HS-27A (cell line): ENCODE measurements around the gene FGD2.
"Not testable (repeated sequence)": the region's sequence is repeated elsewhere in the genome, so short reads cannot be mapped to it uniquely, and the experiment has no call there.

Experiments used
- DNase-seq: peaks from one replicate; pipeline ENCODE4 v3.0.0-alpha.2; 2012; ENCODE audit warnings: low read depth, missing footprints

Gene FGD2

DNA sequence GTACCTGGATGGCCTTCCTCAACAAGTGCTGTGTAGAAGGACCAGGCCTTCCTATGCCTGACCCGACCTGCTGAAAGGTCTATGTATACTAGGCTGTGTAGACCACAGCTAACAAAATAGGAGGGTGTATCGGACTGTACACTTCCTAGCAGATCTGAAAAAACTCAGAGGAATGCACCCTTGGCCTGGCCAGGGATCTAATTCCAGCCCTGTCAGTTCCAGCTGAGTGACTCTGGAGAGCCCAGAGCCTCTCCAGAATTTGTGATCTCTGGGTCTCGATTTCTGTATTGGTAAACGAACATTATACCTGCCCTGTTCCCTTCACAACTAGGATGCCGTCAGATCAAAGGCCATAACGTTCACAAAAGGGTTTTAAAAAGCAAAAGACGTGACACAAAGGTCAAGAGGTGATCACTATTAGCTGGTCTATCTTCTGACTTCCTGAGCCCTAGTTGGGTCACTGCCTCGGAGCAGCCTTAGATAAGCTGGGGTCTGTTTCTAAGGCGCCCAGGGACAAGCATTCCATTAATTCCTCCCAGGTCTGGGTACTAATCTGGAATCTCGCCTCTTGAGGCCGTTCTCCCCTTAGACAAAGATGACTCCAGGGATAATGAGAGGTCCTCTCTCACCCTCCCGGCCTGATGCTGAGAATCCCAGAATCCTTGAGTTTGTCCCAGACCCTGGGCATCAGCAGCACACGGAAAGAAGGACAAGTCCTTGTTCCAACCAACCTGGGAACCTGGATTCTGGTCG, 33.4 kb upstream of the FGD2 start:
- no peak for DNase-seq

DNA sequence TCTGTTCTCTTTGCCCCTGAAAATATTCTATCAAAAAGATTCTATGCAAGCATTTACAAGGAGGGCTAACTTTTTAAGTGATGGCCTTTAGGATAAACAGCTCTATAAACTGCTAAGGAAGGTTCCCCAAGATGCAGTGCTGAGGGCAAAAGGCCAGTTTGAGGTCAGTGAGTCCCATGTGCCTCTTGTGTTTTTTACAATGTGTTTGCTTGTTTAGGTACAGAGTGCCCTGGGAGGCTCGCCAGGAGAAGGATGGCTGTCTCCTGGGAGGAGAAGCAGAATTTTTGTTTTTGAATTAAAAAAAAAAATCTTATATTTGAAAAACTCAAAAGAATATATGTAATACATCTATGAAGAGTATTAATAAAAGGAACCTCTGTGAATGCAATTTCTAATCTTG, 32.3 kb upstream of the FGD2 start:
- no peak for DNase-seq

GRCh38 chr6:36973647-36974046, 31.8 kb upstream of the FGD2 start:
- DNase-seq = no peak

GRCh38 chr6:36975231-36976006, 30.0 kb upstream of the FGD2 start:
- no peak for DNase-seq

DNA sequence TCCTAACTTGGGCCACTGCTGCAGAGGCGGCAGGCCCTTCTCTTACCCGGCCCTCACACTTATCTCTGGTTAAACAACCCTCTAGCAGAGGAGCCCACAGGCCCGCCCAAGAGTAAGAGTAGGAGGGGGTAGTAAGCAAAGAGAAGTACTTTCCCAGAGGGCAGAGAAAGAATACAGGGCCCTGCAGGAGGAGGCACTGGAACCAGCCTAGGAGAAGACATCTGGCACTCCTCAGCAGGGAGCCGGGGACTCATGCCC, 29.5 kb upstream of the FGD2 start:
- DNase-seq = no peak

GRCh38 chr6:36976509-36976908, 28.9 kb upstream of the FGD2 start:
- no peak for DNase-seq

DNA sequence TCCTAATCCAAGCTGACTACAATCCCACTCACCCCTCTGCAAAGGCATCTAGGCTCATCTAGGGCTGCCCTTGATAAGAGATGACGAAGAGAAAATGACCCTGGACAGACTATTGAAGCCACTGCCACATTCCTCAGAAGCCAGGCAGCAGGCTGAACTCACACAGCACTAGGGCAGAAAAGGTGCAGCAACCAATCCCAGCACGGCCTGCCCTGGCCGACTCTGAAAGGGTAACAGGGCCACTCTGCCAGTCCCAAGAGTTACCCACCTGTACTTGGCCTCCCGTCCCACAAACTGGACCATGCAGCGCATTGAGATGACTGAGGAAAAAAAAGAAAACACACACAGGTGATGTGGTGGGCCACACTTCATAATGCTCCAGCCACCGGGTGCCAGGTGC, 28.5 kb upstream of the FGD2 start:
- DNase-seq = no peak

- DNase-seq = no peak
Measured at GRCh38 chr6:36977470-36977941, 27.9 kb upstream of the FGD2 start.

- DNase-seq = no peak
Measured at GRCh38 chr6:36978421-36979346, 26.8 kb upstream of the FGD2 start.

DNA sequence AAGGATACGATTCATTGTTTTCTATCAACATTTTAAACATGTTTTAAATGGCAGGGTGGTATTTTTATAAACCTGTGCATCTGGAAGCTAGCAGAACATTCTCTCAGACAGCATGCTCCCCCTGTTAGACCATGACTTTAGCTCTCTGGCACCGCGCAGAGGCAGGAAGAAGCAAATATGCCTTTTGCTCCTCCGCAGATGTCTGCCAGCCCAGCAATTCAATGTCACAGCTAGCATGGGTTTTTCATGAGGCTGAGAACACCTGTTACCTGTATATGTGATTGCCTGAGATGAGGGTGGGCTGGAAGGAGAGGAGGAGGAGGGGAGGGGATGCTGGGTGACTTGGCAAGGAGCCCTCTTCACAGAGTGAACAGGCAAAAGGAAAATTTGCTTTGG, 26.1 kb upstream of the FGD2 start:
- DNase-seq = no peak

- no peak for DNase-seq
Measured at GRCh38 chr6:36980129-36980528, 25.3 kb upstream of the FGD2 start.

DNA sequence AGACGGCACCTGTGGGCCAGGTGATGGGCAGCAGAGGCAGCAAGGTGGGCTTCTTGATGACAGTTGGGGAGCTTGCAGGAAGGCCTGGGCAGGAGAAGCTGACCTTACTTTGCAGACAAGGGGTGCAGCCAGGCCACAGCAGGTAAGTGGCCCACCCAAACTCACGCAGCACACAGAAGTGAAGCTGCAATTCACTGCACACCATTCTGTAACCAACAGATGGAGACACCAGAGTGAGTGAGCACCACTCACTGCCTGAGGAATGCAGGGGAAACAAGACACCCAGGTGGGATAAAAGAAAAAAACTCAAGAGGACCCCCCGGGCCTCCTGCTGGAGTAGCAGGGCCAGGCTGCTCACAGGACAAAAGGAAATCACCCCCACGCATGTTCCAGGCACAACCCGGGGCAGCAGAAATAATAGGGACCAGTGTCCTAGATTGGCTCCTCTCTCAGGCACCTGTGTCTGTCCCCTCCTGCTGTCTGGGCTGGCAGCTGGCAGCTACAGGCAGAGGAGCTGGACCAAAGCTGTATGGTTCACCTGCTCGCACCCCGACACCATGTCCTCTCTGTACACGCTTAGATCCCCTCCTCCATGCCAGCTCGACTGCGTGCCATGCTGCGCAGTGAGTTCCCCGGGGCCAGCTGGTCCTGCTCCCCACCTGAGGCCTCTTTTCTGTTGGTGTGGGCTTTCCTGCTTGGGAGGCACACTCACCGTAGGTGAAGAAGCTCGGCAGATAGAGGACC, 24.4 kb upstream of the FGD2 start:
- no peak for DNase-seq

DNA sequence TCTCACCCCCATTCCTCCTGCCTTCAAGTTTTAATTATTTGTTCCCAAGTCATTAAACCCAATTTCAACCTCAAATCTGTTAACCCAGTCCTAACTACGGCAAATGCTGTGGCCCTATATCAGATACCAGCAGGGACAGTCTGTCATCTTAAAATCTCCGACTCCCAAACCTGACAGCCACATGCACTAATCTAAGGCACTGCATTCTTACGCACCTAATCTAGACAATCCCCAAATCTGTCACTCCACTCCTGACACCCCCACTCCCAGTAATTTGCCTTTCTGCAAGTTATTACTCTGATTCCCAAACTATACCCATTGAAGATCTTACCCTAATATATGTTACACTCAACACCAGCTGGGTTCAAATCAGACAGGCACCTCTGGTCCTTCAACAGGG, 21.9 kb upstream of the FGD2 start:
- DNase-seq = no peak

DNA sequence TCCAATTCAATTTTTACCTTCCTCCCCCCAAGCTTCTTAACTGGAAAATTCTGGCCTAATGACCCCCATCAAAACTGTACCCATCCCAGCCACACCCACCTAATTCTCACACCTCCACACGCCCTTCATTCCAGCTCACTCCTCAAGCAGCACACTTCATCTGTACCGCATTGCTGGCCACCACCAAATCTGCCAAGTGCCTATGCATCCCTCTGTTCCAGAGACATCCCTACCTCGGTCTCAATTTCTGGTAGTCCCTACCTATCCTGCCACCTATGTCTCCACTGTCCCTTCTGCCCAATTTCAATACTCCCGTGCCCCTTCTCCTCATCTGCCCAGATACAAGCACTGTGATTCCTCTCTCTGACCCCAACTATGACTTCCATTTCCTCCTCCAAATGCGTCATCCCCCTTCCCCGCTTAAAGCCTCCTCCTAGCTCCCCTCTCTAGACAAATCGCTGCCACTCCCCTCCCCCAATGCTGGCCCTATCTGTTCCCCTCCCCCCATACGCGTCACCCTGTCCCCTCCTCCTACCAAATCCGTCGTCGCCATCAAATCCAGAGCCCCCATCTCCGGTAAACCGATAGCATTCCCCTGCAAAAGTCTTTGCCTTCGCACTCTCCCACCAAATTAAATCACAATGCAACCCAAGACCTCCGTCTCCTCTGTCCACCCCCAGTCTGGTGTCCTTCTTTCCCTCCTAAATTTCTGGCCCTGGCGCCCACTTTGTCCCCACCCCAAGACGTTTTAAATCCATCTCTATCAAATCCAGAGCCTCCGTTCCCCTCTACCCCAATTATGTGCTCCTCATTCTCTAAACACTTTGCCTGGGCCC, 20.7 kb upstream of the FGD2 start:
- peak; percentile 51 for DNase-seq

DNA sequence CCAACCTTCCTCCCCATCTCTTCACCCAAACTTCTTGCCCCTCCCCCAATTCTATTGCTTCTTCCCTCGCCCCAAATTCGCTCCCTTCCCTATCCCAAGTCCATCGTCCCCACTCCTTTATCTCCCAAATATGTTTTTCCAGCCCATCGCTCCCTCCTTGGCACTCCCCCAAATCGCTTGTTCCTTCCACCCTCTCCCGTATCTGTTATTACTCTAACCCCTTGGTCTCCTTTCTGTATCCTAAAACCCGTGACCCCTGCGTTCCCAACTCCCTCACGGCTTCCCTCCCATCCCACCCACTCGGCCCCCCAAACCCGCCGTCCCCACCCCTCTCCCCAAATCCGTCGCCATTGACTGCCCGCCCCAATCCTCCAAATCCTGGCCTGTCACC, 20.0 kb upstream of the FGD2 start:
- DNase-seq = no peak

- DNase-seq = peak; percentile 68
Measured at GRCh38 chr6:36985808-36986703, 19.4 kb upstream of the FGD2 start, which contains the start of gene MTCH1. Gene MTCH1 (minus strand): TSS chr6:36986196. CDS start chr6:36986173, 23 bp downstream.

- DNase-seq = no peak
Measured at GRCh38 chr6:36986704-36987047, 18.8 kb upstream of the FGD2 start.

GRCh38 chr6:36989264-36989663, 16.2 kb upstream of the FGD2 start:
- DNase-seq = no peak

GRCh38 chr6:36990401-36990800, 15.1 kb upstream of the FGD2 start:
- DNase-seq = not testable (repeated sequence)
